Activated CD8-positive, alpha-beta memory T cell treated with anti-CD3 and anti-CD28 coated beads for 1 hour (primary cell): Measurements from ENCODE around the gene CAMKK2.
"Not testable (repeated sequence)": the region's sequence is repeated elsewhere in the genome, so short reads cannot be mapped to it uniquely, and the experiment has no call there.

Source experiments
- DNase-seq, 2 donors: peaks; one replicate each; pipeline ENCODE4 v3.0.0-alpha.2; 2020; ENCODE audit warnings: low read depth in 1 of 2; ENCODE audit errors: extremely low read depth in 1 of 2

CAMKK2 gene

DNA sequence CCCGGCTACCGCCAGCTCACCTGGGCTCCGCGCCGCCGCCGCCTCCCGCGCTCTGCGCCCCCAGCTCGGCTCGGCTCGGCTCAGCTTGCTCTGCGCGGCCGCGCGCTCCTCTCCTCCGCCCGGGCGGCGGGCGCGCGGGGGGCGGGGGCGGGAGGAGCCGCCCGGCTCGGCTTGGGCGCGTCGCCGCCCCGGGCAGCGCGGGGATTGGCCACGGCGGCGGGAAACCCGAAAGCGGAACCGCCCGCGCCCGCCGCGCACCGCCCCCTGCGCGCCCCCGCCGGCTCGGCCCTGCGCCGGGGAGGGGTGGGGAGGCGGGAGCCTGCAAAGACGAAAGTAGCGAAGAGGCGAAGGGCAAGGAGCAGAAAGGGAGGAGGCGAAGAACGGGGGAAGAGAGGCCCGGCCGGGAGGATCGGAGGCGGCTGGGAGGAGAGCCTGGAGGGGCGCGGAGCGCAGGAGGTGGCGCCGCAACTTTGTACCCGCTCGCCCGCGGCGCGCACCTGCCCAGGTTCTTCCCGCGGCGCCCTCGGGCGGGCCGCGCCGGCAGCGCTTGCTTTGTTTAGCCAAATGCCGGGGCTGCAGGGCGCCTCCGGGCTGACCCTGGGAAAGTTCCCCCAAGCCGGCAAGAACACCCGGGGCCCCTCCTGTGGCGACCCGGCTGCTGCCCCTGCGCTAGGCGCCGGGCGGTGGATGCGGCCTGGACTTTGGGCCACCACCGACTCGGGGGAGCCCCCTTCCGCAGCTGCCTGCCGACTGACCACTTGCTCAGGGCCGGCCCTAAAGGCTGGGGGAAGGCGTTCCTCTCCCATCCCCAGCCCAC is at the start of gene CAMKK2:
Gene CAMKK2 (minus strand): TSS at position 92 of the 817 bp plus-strand sequence. CDS start 22,183 bp downstream, outside the sequence.
- DNase-seq, result peak; percentile 49 to 81

DNA sequence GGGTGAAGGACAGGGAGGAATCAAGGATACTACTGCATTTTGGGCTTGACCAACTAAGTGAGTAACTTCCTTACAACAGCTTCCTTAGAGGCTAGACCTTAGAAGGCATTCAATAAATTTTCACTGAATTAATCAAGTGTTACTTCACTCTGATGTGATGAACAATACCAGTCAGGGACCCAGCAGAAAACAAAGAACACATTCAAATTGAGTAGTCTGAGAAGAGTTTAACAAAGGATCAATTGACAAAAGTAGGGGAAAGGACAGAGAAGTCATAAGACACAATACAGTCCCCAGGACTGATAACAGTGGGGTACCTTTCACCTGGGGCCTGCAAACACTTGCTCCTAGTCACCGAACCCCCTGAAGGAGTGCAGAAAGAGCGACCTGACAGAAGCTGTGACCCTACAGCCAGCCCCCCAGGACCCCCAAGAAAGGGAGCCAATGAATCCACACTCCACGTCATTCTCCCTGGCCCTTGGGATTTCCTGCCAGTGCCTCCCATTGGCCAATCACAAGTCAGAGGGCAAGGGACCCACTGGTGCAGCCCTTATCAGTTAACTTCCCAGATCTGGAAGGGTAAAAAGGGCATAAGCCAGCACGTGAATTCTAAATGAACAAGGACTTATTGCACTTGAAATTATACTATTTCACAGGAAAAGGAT is 48.8 kb upstream of the CAMKK2 start:
- no peak for DNase-seq

DNA sequence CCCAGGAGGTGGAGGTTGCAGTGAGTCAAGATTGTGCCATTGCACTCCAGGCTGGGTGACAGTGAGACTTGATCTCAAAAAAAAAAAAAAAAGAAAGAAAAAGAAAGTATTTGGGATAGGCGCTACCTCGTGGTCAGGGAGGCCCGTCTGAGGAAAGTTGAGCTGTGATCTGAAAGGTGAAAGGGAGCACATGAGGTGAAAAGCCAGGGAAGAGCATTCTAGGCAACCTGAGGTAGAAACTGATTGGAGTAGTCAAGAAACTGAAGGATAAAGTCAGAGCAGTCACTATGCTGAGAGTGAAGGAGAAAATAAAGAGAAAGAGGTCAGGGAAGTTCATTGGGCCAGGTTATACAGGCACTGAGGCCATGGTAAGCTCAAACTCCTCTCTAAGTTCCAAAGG is 48.0 kb upstream of the CAMKK2 start:
- DNase-seq, result no peak

DNA sequence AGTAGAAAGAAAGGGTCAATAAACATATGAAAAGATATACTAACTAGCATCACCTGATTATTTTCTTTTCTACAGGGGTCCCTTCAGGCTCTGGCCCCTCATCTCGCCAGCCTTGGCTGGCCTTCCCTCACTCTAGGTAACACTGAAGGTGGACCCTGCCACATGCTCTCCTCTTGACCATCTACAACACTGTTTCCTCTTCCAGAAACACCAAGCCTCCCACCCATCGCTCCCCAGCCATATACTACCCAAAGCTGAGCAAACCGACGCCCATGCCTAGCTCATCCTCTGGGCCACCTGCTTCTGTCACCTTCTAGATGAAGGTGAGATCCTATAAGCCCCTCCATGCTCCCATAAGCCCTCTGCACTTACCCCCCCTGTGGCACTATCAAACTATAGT is 40.9 kb upstream of the CAMKK2 start:
- DNase-seq, result no peak

DNA sequence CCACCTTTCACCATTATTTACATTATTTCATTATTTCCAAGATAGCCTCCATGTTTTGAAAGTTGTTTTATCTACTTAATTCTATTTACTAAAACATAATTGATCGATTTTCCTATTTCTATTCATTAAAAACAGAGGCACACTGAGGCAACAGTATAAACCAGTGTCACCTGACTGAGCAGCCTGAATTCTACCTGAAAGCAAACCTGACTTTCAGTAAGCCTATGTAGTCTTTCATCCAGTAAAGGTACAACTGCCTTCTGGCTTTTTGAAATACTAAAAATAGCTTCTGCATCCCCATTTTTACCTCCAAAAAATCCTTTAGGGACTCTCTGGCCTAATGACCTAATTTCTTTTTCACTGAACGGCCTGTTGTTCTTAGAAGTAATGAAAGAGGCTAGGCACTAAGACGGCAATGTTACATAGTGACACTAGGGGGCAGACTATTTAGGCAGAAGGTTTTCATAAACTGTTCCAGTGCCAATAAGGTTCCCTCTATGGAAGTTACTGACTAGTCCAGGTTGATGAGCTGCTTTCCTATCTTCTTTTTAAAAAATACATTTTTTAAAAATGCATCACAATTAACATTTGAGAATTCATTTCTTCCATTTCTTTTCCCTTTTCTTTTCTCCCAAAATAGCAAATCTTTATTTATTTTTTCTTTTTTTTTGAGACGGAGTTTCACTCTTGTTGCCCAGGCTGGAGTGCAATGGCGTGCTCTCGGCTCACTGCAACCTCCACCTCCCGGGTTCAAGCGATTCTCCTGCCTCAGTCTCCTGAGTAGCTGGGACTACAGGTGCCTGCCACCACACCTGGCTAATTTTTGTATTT is 38.2 kb upstream of the CAMKK2 start:
- no peak for DNase-seq

DNA sequence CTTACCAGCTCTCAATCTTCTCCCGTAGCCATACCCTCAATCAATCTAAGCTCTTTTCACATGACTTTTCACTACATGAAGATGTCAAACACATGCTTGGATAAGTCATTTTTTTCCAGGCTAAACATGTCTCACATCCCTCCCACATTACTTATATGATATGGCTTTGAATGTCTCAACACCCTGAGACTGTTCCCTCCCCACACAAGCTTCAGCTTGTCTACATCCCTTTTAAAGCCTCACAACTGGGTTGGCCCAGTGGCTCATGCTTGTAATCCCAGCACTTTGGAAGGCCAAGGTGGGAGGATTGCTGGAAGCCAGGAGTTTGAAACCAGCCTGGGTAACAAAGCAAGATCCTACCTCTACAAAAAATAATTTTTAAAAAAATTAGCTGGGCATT is 37.2 kb upstream of the CAMKK2 start:
- no peak for DNase-seq

DNA sequence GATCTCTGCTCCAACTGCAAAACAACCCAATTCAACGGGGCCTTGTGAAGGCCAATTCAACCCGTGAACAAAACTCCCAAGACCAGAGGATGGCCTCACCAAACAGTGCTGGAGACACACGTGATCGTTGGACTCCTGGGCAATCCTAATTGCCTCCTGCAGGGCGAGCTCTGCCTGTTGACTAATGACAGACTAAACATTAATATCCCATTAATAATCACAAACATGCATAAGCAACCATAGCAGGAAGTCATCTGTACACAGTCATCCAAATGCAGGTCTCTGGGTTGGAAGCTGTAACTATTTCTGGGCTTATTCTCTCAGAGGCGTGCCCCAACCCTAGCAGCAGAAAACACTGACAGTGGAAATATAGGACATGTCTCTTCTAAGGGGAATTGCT is 34.7 kb upstream of the CAMKK2 start:
- DNase-seq, result no peak

DNA sequence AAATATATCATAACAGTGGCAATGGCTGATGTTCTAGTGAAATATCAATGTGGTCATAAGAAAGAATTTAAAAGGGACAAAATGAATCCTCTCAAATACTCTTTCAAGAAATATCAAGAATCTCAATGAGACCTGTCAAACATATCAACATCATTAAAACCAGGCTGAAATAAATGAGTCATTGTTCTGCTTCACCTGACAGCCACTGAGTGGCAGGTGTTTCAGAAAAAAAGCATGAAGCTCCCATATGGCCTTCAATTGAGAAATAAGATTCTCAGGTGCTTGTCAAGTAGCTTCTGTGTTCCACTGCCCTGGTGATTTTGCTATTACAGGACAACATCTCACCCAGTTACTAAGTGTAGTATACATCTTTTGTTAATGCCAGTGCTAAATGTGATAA is 34.2 kb upstream of the CAMKK2 start:
- DNase-seq, result no peak

DNA sequence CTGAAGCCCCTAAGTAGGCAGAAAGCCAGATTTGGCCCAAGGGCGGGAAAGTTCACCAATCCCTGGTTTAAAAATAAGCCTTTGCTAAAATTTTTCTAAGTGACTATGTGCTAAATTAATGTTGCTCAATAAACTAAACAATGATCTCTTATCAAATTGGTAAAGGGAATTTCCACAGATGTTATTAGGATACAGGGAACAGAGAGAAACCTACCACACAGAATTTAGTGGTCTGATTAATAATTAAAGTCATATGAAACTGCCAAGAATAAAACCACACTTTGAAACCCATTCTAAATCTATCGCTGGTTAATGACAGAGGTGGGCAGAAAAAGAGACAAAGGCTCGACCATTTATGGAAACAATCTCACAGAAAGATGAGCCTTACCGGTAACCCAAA is 33.7 kb upstream of the CAMKK2 start:
- DNase-seq, result no peak

DNA sequence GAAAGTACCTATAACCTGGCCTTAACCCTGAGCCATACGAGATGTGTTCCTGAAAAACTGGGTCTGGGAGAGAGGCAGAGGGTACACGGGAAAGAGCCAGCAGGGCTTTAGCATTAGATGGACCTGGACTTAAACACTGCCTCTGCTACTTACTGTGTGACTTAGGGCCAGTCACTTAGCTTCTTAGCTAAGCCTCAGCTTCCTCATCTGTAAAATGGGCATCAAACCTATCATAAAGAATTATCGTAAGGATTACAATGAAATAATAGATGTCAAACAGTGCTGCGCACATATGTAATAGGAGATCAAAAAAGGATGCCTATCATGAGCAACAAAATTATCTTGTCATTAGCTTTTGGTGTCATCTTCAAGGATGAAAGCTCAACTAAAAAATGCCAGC is 32.1 kb upstream of the CAMKK2 start:
- DNase-seq, result no peak

DNA sequence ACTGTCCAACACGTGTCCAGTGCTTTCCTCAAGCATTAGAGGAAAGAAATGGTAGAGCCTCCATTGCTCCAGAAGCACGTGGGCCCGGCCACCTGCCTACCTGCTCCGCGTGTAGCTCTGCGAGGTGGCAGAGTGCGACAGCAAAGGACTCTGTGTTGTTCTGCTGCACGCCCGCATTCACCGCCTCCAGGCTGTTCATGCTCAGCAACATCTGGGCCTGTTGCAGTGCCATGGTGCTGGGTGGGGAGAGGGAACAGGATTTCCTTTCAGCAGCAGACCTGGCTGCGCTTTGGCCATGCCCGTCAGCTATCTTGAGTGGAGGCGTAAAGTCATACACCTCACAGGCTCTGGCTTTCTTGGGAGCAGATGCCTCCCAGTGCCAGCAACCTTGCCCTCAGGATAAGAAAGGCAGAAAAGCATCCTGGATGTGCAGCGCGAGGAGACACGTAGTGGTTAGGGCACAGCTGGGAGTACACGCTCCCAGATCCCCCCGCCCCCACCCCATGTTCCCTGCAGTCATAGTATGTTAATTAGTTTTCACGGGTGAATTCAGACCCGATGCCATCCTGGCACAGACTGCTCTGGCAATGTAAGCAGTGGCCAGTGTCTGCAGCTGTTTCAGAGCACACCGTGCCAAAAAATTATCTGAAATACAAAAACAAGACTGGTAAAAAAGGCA is 30.6 kb upstream of the CAMKK2 start:
- DNase-seq, result no peak

DNA sequence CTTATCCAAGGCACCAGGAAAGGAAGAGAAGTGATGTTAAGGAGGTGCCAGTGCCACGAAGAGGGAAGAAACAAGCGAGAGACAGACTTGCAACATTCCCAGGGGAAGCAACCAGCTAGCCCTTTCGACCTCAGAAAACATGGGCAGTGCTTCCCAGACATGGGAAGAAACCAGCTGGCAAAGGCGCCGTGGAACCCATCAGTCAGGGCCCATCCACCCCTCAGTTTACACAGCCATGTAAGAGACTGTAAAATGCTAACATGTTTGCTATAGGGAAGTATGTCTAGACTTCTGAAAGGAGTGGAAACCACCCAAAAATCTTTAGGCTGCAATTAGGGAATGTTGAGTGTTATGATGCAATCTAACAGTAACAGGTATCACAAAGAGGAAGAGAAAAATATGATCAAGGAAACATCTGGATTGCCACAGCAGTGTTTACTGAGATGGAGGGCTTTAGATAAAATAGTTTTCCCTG is 29.4 kb upstream of the CAMKK2 start:
- no peak for DNase-seq

DNA sequence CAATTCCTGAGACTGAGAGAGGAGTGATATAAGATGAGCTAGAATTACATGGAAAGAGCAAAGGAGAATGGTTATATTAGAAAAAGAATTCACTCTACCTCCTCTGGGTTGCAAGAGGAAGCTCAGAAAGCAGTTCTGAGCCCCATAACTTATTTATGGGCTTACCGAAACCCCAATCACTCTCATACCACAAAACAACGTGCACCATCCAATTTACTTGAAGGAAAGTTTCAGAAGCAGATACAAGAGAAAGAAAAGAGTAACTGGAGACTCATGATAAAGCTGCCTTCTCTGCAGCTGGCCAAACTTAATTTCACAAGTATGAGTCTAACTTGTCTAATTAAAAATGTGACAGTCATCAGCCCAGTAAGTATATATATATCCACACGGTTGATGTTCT is 27.4 kb upstream of the CAMKK2 start:
- no peak for DNase-seq

DNA sequence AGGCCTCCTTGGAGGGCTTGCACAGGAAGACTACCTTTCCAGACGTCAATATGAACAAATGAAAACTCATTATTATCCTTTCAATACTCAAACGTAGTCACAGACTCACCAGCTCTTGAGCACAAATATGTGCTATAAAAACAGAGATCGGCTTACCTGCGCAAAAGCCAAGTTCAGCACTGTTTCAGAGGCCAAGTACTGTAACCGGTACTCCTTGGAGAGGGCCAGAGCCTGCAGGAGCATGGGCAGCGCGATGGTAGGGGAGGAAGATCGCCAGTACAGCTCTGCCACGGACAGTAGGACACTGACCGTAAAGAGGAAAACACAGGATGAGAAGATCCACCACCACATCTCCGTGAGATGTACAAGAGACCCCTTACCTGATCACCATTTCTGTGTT is 21.6 kb upstream of the CAMKK2 start:
- no peak for DNase-seq

DNA sequence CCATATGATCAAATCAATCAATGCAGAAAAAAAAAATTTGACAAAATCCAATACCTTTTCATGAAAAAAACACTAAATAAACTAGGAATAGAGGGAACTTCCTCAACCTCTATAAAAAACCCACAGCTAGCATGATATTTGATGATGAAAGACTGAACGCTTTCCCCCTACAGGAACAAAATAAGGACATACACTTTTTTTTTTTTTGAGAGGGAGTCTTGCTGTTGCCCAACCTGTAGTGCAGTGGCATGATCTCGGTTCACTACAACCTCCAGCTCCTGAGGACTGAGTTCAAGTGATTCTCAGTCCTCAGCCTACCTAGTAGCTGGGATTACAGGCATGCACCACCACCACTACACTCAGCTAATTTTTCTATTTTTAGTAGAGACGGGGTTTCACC is 17.9 kb upstream of the CAMKK2 start:
- no peak for DNase-seq

DNA sequence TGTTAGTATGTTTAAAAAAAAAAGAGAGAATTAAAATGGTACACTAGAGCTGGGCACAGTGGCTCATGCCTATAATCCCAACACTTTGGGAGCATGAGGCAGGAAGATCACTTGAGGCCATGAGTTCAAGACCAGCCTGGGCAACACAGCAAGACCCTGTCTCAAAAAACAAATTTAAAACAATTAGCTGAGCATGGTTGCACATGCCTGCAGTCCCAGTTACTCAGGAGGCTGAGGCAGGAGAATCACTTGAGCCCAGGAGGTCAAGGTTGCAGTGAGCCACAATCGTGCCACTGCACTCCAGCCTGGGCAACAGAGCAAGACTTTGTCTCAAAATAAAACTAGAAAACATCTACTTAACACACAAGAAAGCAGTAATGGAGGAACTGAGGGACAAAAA is 13.7 kb upstream of the CAMKK2 start:
- DNase-seq, result not testable (repeated sequence)

DNA sequence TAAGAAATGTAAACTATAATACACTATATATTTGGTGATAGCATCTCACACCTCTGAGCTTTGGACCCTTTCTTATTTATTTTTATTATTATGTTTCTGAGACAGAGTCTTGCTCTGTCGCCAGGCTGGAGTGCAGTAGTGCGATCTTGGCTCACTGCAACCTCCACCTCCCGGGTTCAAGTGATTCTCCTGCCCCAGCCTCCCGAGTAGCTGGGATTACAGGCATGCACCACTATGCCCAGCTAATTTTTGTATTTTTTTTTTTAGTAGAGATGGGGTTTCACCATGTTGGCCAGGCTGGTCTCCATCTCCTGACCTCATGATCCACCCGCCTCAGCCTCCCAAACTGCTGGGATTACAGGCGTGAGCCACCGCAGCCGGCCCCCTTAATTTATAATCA is 10.9 kb upstream of the CAMKK2 start:
- not testable (repeated sequence) for DNase-seq

DNA sequence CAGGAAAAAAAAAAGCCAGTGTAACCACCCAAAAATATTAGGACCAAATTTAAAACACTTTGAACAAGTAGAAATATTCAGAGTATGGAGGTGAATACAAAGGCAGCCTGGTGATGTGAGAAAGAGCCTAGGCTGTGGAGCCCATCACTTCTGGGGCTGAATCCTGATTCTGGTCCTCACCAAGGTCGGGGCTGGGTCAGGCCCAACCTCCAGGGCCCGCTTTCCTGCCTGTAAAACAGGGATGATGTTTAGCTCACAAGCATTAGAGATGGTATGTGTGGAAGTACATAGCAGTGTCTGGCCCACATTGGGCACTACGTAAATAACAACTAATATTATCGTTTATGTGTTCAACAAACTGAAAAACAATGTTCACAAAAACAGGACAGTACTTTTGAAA is 7.8 kb upstream of the CAMKK2 start:
- DNase-seq, result no peak

DNA sequence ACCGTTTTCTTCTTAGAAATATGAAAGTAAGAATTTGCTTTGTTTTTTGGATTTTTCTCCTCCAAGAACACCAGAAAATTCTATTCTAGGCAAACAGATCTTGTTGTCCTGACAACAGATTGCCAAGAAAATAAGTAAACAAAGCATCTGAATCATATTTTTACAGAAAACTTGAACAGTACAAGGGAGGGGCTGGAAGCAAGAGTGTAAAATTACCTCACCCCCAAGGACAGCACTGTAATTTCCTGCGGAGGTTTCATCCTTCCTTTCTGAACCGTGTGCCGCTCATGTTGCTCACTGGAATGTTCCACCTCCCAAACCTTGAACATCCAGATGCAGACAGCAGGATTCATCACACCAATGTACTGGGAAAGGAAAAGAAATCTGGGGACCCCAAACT is 5.4 kb upstream of the CAMKK2 start:
- no peak for DNase-seq

DNA sequence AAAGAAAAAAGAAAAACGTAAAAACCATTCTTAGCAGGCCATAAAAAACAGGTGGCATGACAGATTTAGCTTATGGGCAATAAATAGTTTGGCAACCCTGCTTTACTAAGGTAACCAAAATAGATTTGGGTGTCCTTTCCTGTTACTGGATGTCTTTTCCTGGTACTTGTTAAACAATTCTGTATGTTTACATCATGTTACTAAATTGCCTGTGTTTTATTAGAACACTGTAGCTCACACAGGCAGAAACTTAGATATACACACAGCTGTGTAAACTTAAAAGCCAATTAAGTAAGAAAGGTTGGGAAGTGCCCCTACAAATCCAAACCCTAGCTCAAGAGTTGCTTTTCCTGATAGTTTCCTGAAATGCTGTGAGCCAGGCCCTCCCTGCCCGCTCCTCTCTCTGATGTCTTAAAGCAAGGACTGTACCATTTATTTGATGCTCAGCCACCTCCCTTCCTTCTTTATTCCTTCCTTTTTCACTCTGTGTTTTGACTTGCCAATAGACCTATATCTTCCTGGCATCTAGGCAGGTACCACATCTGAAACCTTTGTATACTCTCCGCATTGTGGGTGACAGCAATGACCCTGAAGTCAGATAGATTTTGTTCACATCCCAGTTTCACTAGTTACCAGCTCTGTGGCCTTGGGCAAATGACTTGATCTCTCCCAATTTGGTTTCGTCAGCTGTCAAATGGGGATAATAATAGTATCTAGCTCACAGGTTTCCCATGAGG is 3.7 kb upstream of the CAMKK2 start:
- no peak for DNase-seq
